GM21825 (cell line): ENCODE data around the gene SNX30.

ENCODE experiments used
- ATAC-seq: cut with Tn5 transposase; IDR thresholded peaks from one replicate; pipeline ENCODE4 v1.9.1; 2021; ENCODE audit warnings: mild to moderate bottlenecking, moderate library complexity; ENCODE audit not compliant: unreplicated experiment

SNX30 gene

DNA sequence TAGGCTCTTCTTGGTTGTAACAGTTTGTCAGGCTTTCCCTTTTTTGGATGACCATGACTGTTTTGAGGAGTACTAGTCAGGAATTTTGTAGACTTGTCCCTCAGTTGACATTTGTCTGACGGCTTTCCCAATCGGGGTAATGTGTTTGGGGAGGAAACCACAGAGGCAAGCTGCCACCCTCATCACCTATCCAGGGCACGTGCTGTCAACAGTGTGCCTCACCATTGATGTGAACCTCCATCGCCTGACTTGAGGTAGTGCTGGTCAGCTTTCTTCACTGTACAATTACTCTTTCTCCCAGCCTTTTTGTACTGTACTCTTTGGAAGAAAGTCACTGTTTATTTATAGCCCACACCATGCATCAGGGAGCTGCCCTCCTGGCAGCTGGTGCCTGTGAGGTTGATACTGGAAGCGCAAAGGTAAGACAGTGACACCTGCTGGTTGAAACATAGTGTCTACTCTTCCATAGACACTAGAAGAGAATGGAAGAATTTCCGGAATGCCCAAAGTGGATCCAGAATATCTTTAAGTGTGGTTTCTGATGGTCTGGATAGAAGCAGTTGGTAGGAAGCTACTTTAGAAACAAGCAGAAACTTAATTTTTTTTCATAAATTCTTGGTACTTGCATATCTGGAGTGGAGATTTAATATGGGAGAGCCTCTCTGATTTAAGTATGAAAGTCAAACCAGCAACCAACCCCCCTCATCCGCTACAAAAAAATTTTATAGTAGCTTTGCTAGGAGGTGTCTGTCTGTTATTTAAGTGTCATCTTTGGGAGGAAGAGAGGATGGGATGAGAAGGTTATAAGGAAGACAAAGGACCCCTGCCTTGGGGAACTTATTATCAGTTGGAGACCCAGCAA, 69.3 kb downstream of the SNX30 start:
- peak; percentile 64 for ATAC-seq

DNA sequence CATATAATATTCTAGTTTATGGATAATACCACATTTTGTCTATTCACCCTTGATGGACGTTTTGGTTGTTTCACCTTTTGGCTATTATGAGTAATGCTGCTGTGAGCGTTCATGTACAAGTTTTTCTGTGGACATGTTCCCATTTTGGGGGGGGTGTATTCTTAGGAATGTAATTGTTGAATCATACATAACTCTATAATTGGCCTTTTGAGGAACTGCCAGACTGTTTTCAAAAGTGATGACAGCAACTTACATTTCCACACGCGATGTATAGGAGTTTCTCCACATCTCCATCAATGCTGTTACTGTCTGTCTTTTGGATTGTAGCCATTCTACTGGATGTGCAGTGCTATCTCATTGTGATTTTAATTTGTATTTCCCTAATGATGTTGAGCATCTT, 70.3 kb downstream of the SNX30 start:
- ATAC-seq: no peak

DNA sequence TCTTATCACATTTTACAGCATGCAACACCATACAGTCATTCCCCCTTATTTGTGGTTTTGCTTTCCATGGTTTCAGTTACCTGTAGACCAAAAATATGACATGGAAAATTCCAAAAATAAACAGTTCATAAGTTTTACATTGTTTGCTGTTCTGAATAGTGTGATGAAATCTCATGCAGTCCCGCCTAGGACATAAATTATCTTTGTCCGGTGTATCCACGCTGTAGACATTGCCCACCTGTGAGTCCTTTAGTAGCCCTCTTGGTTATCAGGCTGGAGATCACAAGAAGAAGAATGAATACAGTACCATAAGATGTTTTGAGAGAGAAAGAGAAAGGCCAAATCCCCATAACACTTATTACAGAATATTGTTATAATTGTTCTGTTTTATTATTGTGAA, 72.1 kb downstream of the SNX30 start:
- ATAC-seq: no peak

DNA sequence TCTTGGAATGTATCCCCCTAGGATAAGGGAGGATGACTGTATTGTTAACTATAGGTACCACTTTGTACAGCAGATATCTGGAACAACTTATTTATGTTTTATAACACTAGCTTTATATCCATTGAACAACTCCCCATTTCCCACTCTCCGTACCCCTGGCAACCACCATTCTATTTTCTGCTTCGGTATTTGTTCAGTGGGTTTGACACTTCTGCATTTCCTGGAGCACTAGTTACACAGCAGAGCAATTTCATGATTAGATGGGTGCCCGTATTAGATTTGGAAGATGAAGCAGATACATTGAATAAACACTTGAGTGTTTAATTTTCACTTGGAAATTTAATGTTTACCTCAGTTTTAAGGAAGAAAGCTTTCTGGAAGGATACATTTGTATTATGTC, 72.7 kb downstream of the SNX30 start:
- ATAC-seq: no peak

DNA sequence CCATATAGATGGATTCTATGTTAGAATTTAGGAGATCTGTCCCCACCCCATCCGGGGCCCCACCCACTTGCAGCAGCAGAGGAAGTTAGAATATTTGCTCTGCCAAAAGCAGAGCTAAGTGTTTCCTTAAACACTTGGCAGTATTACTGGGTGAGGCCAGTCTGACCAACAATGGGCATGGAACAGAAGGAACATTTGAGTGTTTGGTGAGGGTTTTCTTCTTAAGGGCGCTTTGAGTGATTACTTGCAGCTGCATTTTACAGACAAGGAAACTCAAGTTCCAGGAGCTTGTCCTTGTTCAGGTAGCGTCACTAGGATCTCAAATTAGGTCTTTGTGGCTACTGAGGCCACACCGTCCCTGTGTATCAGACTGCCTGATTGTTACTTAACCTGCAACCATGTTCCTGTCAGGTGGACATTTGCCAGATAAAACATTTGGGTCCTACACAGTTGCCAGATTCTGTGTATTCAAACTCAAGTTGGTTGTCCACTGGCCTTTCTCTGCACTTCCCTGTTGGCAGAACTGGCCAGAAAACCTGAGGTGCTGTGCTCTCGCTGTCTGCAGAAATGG, 80.8 kb downstream of the SNX30 start:
- no peak for ATAC-seq

DNA sequence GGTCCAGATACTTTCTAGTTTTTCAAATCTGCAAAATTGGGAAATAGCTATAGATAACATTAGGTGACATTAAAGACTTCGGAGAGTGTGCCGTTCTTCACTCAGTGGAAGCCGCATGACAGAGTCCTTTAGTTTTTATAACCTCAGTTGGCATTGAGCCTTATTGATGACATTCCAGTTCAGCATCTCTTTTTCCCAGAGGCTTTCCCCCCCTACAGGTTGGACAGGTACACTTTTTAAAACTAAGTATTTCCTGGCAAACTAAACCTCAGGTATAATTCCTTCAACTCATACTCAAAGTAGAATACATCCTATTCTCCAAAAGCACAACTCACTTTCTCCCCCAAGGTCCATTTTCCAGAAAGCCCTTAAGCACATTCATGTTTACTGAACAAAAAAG, 81.4 kb downstream of the SNX30 start:
- no peak for ATAC-seq

DNA sequence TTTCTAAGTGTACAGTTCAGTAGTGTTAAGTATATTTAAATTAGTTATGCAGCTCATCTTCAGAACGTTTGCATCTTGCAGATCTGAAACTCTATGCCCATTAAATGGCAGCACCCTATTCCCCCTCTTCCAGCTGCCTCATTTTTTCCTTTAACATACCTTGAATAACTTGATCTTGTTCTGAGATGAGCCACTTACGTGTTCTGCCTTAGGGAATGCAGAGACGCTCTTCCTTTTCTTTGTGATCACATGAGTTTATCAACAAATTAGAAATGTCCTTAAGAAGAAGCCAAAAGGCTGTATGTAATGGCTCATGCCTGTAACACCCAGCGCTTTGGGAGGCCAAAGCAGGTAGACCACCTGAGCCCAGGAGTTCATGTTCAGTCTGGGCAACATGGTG, 82.5 kb downstream of the SNX30 start:
- ATAC-seq: no peak

DNA sequence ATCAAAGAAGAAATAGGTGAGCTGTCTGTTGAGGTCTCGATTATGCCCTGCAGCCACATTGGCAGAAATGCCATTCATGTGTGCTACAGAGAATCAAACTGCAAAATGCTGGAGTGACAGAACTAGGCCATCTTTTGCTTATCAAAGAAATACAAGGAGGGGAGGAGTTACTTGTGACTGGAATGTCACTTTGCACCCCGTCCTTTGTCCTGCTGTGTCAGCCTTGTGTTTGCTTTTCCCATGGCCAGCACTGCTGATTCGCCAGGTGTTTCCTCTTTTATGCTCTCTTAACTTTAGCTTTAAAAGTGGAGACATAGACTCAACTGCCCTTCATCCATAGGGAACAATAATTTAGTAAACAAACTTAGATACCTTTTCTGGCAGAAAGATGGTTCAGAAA, 85.8 kb downstream of the SNX30 start:
- no peak for ATAC-seq

DNA sequence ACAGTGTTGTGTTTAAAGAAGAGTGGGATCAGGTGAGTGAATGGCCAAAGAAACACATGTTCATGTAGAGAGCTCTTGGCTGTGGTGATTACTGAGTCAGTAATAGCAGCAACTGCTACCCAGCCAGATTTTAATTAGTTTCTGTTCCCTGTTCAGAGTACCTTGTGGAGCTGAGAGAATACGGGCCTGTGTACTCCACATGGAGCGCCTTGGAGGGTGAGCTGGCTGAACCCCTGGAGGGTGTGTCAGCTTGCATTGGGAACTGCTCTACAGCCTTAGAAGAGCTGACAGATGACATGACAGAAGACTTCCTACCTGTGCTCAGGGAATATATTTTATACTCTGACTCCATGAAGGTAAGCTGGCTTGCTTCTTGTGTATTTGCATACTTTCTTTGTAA, 87.8 kb downstream of the SNX30 start:
- no peak for ATAC-seq

DNA sequence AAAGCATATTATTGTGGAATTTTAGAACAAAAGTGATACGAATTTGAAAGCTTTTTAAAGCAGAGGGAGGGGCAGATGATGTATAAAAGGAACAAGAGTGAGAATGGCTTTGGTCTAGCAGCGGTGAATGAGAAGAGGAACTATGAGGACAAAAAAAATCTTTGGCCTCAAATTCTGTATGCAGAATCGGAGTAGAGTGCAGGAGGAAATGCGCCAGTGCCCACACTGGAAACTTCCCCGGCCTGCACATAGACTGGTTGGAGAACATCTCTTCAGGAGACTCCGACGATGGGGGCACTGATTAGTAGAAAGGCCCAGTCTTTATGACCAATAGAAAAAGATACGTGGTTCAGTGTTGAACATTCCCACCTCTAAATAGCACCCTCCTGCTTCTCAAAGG, 88.8 kb downstream of the SNX30 start:
- no peak for ATAC-seq

DNA sequence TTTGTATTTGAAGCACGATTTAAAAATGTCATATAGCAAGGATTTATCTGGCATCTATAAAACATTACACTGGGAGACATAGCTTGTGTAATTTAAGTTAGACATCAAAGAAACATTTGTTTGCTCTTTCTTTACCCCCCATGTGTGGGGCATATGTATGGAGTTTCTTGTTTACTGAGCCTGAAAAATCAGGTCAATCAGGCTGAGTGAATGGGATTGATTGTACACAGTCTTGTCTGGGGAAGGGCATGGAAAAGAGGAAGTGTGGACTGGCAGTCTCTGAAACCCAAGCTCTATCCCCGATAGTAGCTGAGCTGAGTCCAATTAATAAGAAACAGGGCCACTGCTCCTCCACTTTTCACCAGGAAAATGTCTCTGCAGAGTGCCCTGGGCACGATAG, 90.7 kb downstream of the SNX30 start:
- ATAC-seq: no peak

DNA sequence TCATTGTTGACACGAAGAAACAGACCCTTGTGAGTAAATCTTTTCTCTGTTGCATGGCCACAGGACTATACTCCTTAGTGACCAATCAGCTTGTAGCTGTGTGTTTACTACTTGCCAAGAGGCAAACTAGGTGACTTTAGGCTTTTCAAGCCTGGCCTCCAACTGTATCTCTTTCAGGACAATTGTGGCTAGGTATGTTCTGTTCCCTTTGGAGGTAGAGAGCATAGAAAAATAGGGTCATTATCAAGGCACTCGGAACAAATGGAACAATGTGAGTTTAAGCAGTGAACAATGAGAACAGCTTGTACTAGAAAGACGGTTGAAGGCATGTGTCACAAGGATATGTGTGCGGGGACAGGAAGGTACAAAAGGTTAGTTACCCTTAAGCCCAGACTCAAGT, 92.0 kb downstream of the SNX30 start:
- ATAC-seq: no peak

DNA sequence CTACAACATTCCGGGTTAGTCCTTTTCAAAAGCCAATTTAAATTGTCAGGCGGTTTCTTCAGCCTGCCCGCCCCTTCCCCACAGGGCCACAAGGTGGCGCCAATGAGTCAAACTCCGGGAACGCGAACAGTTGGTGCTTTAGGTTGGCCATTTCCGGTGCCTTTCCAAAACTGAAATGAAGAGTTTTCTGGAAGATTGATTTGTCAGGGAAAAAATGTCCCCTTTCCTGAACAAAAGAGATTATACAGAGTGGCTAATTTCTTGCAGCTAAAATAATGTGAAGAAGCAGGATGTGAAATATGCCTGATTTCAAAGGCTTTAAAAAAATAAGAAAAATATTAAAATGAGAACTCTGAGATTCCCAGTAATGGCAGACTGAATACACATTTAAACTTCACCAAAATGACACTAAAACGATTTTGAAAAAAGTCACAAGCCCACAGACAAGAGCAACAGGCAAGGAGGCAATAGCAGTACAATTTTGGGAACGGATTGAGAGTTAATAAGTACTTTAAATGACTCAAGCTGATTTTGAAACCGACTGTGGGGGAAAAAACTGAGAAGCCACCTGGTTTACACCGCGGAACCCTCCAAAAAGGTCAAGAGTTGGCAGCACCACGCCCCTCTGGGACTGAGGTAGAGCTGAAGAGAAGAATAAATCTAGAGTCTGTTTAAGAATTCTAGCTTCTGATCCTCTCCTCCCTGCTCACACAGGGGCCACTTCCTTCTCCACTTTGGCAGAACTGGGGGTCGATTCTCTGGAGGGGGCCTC, 94.4 kb downstream of the SNX30 start:
- ATAC-seq: peak; percentile 90

DNA sequence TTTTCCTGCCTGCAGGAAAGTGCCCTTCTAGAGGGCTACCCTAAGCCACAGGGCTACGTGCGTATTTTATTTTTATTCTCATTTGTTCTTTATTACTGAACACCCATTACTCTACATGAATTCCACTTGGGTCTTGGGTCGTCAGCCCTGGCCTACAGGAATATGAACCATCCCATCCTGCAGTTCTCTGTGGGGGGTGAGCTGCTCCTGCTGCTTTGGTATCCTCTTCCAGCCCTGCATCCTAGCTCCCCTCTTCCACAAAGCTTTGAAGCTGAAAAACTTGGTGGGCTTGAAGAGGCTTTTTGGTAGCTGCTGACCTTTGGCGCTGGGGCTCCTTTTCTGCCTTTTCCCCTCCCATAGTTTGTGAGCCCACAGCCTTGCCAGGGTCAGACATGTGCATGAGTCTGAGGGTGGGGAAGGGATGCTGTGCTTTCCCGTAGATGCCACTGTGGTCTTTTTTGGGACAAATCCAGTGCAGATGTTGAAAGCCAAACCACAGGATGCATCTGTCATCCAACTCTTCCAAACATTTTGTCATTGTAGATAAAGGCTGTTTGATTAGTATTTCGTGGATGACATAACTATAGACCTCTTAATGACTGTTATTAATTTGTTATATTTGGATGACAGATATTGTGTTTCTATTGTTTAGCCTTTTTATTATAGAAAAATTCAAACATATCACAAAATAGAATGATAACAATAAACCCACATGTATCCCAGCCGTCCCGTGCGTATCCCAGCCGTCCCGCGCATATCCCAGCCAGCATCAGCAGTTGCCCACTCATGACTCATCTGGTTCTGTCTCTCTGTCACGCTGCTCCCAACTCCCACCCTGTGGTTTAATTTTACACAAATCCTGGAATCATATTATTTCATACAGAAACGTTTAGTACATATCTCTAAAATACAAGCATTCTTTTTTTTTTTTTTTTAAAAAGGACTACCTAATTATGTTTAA, 96.2 kb downstream of the SNX30 start:
- ATAC-seq: no peak

DNA sequence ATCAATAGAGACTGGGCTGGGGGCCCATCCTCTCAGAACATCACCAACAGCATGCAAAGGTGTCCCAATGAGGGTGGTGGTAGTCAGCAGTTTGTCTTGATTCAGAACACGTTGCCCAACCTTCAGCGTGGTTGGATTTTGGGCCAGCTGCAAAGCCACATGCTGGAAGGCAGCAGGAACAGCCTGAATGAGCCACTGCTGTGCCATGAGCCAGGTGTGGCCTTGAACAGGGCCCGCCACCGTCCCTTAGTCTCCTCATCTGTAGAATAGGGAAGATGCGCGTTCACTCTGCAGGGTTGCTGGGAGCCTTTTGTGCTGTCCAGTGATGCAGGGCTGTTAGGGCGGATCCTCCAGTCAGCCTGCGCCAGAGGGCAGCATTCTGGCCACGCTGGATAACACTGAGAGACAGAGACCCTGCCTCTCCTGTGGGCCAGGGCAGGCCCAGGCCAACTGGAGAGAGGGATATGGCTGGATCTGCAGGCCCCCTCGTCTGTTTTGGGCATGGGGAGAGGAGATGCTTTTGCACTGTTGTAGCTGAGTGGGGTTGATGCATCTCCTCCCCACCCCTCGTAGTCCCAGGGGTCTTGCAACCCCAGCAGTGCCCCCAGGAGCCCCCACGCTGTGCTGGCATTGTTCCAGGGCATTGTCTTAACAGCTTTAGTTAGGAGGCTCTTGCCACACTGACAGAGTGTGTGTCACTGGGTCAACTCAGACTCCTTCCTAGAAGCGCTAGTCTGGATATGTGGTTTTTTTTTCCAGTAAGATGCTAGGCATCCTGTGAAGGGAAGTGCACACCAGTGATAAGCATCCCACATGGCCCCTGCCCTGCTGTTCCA, 98.0 kb downstream of the SNX30 start:
- ATAC-seq: no peak

DNA sequence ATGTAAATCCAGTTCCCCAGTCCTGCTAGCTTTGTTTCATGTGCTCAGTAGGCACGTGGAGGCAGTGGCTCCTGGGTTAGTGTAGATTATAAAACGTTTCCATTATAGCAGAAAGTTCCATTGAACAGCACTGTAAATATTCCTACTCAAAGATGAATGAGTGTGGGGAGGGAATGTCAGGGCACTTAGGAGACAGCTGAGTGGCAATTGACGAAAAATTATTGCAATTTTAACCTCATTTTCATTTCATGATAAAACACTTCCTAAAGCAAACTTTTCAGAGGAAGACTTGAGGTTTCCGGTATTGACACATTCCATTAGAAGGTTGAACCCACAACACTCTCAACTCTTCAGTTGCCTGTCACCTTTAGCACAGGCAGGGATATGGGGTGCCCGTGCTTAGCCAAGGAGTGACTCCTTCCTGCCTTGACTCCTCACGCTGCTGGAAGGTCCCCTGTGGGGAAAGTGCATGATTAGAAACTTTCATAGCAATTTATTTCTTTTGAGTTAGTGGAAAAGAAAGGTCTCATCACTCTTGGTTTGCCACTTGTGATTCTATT, 98.9 kb downstream of the SNX30 start:
- no peak for ATAC-seq

DNA sequence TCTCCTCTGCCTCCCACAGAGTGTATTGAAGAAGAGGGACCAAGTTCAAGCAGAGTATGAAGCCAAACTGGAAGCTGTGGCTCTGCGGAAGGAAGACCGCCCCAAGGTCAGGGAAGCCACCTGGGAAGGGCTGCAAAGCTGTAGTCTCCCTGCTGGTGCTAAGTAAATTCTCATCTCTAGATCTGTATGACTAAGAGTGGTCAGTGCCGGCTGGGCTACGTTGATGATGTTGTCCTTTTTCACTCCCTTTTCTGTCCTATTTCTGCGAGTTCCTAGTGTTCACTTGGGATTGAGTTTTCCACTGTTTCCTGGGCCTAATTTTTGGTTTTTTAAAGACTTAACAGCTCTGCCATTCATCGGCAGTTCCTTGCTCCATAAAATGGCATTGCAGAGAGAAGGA, 100.3 kb downstream of the SNX30 start:
- ATAC-seq: no peak

DNA sequence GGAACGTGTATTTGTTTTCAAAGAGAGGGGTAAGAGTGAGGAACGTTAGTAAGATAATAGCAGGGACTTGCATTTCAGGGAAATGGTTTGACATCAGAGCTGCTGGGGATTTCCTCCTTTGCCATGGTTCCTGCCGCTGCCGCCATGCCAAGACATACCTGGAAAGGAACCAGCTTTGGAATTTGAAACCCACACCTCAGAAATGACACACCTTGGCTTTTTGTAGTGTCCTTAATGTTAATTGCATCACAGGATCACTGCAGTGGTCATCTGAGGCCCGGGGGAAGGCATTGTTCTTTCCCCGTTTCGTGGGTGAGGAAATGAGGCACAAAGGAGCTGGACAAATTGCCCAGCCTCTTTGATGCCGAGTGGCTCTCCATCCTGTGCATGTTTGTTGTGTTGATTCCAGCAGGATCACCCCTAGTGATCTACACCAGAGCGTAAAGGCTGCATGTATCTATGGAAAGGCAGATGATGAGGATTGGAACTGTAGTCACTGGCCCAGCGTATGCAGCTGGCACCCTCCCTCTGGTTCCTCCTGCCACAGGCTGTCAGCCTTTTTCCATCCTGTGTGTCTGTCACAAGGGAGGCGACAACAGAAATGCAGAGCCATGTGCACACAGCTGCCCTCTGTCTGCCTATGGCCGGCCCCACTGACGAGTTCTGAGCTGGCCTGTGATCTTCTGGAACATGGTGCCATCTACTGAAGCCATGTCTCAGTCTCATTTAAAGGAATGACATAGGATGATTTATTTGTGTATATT, 102.4 kb downstream of the SNX30 start:
- ATAC-seq: no peak
